PC-9 (cell line): ENCODE data around the gene NDST1.

ENCODE experiments used
- EZH2 ChIP-seq: fragments of 200-600 bp; sonication (generic); IDR thresholded peaks from 2 replicates; pipeline ENCODE4 v1.8.0; 2017; ENCODE audit warnings: antibody characterized with exemption, low read depth
- TF ChIP-seq, protein P1 (sequence below): fragments of 200-600 bp; sonication (generic); conservative IDR thresholded peaks from 2 replicates; pipeline ENCODE4 v1.6.1; 2017; ENCODE audit warnings: mixed run types, antibody characterized with exemption, mild to moderate bottlenecking, moderate library complexity

DNA sequence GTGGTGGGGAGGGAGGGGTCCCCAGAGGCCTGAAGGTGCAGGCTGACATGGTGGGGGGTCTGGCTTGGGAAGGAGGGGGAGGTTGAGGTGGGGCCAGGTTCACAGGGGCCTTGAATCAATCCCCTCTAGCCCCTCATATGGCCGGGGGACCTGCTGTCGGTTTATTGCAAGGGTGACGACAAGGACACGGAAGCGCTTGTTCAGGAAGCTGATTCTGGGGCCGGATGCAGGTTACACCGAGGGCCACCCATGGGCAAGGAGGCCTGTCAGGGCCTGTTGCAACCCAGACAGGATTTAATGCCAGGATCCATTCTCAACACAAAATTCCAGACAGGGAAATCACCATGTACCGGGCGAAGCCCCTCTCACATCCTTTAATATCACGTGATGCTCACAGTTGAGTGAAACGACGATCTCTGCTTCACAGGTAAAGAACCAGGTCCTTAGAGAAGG is 90.9 kb downstream of the NDST1 start:
- TF ChIP-seq, protein P1, sequence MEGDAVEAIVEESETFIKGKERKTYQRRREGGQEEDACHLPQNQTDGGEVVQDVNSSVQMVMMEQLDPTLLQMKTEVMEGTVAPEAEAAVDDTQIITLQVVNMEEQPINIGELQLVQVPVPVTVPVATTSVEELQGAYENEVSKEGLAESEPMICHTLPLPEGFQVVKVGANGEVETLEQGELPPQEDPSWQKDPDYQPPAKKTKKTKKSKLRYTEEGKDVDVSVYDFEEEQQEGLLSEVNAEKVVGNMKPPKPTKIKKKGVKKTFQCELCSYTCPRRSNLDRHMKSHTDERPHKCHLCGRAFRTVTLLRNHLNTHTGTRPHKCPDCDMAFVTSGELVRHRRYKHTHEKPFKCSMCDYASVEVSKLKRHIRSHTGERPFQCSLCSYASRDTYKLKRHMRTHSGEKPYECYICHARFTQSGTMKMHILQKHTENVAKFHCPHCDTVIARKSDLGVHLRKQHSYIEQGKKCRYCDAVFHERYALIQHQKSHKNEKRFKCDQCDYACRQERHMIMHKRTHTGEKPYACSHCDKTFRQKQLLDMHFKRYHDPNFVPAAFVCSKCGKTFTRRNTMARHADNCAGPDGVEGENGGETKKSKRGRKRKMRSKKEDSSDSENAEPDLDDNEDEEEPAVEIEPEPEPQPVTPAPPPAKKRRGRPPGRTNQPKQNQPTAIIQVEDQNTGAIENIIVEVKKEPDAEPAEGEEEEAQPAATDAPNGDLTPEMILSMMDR: no peak
- TF ChIP-seq EZH2: no peak
